Stimulated activated naive CD4-positive, alpha-beta T cell treated with Interleukin-2 at 50 U/mL for 16 hours (primary cell): ENCODE data around the gene JPH4.
"Not testable (repeated sequence)": the region's sequence is repeated elsewhere in the genome, so short reads cannot be mapped to it uniquely, and the experiment has no call there.

Experiments
- DNase-seq: peaks from one replicate; lab custom pipeline; 2025; lab: John Stamatoyannopoulos, UW

Gene JPH4

DNA sequence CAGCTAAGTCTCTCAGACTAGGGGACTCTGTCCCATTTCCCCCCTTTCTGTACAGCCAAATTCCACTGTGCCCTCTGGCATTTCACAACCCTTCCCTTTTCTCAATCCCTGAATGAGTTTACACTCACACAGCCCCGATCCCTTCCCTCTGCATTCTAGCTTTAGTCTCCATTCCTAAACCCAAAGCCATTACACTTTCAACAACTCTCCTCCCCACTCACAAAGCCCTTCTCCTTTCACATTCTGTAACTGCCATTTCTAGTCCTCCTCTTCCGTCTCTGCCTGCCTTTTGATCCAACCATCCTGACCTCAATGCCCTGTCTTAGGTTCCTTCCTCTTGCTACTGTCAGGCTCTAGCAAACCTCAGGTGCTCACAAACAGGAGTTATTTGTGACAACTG, 30.7 kb downstream of the JPH4 start:
- DNase-seq = no peak

DNA sequence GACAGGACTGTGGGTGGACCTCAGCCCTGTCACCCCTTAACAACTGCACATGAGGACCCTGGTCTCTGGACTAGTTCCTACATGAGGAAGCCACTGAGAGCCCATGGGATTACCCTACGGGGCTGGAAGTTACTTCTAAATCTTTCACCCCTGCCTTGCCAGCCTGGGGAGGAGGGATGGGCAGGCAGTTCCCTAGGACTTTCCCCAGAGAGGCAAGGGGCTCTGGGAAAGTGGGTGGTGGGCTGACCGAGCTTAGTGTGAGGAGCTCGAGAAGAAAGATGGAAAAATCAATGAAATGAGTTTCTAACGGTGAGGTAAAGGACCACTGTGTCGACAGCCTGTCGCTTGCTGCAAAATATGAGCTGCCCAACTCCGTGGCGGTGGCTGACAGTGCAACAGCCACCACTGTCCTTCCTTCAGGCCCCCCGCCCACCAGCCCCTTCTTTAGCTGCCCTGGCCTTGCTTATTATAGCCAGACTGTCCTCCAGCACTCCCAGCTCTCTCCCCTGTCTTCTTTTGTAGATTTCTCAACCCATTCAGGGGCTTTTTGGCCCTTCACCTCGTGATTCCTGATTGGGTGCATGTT, 32.0 kb downstream of the JPH4 start:
- DNase-seq = no peak

DNA sequence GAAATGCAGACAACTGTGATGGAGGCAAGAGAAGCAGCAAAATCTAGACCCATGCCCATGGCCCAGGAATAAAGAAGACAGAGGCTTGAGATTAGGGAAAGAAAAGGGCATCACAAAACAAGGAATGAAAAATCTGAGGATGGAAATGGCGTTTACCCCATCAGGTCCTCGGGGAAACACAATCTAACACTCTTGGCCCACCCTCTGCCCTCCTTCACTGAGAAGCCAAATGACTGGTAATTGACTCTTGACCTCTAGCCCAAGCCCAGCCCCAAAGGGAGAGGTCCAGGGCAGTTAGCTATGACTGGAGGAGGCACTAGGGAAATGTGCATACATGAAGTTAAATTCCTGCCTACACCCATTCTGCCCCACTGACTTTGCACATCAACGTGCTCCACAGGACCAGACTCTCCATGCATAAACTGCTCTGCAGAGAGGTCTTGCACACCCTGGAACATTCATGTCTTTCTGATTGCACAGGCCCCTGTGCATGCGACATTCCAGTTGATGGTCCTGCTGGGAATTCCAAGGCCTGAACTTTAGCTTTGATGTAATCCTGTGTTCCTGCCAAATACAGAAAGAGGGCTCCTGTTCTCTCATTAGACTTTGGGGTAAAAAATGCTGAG, 32.7 kb downstream of the JPH4 start:
- no peak for DNase-seq

DNA sequence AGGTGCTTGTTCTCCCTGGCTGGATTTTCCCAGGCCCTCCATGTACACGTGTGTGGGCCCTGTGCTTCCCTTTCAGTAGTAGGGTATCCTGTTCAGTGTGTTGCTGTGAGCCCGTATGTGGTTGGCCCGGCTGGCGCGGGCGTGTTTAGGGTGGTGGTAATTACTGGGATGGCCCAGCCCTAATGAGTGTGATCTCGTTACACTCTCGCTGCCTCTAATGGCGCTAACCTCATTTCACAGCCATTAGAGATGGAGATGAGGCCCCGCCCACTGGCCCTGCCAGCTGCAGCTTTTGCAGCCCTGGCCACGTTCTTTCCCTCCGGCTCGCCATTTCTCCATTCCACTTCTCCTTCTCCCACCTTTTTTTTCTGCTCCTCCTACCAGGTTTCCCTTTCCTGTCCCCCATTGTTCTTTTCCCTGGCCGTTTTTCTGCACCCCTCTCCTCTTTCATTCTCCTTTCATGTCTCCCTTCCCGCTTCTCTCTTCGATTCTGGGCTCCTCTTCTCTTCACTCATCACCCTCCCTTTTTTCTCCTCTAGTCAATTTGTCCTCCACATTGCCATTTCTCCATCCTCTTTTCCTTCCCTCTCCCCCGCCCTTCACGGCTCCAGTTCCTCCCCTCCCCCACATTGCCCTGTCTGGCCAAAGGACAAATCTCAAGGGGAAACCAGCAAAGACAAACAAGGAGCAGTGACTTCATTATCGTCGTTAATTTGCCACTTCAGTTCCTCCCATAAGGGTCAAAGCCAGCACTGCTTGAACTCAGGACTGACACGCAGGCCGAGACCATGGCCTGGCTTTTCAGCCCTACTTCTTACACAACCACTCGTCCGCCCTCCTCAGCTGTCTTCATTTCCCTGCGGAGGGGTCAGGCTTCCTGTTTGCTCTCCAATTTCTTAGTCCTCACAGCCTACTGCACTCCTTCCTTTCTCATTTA, 33.8 kb downstream of the JPH4 start:
- DNase-seq = no peak

DNA sequence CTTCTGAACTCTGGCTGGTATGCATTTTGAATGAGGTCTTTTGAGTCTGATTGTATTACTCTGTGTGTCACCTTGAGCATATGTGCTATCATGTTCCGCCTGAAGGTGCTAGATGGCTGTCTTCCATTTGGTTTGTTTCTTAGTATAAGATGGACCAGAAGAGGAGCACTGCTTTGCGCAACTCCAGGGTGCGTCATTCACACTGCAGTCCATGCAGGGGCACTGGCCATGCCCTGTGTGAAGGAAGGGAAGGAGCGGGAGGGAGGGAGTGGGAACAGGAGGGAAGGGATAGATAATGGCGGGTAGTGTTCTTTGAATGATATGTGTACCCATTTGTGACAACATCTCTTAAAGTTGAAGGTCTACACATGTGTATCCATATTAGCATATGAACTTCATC, 35.2 kb downstream of the JPH4 start:
- no peak for DNase-seq

DNA sequence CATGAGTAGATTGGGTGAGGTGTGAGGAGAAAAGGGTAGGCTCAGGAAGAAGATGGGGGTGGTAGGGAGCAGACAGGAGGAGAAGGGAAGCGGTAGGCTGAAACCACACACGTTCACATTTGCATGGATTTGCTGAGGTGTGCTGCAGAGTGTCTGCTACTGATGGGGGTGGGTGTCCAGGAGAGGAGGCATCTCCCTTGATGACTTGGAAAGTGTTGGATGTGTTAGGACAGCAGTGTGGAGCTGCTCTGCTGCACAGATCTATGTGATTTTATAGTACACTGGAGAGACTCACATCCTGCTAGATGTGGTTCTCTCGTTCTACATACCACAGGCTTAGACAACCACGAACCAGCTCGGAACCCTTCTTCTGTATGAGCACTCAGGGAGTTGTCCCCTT, 36.3 kb downstream of the JPH4 start:
- DNase-seq = no peak

DNA sequence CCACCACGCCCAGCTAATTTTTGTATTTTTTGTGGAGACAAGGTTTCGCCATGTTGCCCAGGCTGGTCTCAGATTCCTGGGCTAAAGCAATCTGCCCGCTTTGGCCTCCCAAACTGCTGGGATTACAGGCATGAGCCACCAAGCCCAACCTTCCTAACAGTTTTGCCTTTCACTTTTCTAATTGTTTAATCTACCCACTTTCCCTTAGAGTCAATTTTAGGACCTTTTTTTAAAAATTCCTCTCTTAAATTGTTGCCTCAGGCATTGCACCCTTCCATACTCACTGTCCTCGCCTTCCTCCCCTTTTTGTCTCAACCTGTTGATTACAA, 38.5 kb downstream of the JPH4 start:
- DNase-seq = no peak

DNA sequence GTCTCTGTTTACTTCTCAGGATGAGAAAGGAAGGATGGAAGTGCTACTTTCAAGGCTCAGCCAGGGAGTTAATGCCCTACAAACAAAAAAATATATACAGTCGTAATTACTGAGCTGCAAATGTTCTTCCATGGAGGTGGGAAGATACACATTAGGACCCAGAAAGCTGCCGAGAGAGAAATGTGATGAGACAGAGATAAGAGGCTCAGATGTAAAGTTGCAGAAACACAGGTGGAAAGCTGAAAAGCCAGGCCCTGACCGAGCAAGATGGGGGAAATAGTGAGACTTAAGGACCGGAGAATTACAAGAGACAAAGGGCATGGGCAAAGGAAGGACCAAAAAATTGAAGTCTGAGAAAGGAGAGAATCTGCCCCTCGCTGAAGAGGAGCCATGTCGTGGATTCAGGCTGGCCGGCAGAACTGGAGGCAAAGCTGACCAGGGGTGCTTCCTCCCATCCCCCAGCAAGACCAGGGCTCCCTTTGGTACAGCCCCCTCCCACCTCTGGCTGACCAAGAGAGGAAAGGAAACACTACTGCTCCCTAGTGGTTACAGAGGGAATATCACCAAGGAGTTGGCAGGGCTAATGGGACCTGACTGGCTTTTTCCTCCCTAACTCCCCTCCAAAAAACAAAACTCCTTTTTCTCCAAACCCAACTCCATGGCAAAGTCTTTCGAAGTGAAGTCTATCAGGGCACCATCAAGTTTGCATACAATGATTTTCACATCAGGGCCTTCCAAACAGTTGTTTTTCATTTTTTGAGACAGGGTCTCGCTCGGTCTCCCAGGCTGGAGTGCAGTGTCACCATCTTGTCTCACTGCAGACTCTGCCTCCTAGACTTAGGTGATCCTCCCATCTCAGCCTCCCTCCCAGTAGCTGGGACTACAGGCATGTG, 39.1 kb downstream of the JPH4 start:
- no peak for DNase-seq

DNA sequence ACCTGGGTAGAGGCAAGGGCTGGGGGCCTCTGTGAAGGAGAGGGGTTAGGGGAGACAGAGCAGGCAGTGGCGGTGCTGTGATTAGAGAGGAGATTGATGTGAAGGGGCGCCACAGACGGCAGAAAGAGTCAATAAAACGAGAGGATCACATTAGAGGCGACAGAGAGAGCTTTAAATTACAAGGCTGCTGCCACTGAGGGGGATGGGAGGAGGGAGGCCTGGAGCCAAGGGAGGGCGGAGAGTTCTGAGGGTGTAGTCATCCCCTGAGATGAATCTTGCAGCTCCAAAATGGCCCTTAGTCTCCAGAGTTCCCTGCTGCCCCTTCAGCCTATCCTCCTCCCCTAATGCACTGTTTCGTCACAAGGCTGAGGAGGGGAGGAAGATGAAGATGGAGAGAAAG, 39.8 kb downstream of the JPH4 start:
- DNase-seq = no peak

DNA sequence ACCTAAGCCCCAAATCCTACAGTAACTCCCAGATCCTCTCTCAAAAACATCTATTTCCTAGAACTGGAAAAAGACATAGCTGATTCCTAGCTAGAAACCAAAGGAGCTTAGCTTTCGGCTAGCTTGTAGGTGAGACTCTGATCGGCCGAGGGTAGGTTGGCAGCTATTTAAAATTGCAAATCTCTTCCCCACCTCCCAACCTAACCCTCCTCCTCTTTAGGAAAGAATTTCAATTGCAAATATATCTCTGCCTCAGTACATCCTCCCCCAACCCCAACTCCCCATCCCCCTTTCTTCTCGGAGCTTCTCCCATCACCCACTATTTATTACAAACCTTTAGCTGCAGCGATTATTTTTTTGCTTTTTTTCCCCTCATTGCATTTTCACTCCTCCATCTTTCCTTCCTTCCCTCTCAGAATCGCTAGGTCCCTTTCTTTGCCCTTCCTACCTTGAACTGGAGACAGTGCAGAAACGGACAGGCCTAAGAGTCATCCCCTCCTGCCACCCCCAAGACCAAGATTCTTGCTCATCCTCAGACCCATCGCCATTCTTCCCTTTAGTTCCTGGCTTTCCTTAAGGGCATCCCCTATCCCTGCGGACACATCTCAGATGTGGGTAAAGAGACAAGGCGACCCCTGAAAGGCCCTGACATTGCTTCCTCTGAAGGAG, 40.4 kb downstream of the JPH4 start:
- DNase-seq = no peak

DNA sequence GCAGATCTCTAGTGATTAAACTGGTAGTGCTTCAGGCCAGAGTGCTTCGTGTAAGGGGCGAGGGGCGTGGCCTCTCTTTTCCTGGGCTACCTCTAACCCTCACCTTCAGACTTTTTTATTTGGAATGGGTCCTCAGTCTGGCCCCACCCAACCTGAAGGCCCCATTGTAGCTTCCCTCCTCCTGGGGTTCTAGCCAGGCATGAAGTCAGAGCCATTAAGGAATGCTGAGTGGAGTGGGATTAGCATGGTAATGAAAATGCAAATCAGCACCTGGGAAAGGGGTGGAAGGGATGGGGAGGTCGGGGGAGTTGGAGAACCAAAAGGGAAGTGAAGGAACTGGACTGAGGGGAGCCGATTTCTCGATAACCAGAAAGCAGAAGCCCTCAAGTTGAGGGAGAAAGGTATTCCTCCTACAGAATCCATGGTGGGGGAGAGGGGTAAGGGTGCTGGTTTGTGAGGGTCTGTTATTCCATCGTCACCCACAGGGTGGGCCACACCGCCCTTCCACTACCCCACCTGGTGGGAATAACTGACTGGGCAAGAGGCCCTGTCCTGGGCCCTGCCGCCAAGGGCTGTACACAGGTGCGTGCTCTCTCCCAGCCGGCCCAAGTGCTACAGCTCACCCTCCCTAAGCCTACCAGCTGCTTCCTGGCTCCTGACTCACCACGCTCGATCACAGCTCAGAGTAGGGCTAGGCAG, 41.1 kb downstream of the JPH4 start:
- DNase-seq = no peak

DNA sequence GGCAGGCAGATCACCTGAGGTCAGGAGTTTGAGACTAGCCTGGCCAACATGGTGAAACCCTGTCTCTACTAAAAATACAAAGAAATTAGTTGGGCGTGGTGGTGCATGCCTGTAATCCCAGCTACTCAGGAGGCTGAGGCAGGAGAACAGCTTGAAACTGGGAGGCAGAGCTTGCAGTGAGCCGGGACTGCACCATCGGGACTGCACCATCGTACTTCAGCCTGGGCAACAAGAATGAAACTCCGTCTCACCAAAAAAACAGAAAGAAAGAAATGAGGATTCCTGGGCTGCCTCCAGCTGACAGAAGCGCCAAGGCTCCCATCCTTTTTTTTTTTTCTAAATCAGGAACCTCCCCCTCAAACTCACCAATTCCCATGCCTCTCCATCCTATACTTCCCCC, 41.7 kb downstream of the JPH4 start:
- not testable (repeated sequence) for DNase-seq

DNA sequence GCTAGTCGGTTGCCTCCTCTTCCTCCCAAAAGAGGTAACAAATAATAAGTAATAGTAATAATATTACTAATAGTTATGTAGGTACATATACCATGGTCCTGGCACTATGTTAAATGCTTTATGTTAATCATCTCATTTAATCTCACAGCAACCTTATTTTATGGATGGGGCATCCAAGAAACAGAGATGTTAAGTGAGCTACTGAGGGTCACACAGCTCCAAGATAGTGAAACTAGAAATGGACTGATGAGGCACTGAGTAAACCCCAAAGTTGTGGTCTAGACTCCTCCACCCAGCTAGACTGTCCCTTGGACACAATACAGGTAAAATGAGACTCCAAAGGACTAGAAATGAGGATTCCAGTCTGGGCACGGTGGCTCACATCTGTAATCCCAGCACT, 42.1 kb downstream of the JPH4 start:
- no peak for DNase-seq

DNA sequence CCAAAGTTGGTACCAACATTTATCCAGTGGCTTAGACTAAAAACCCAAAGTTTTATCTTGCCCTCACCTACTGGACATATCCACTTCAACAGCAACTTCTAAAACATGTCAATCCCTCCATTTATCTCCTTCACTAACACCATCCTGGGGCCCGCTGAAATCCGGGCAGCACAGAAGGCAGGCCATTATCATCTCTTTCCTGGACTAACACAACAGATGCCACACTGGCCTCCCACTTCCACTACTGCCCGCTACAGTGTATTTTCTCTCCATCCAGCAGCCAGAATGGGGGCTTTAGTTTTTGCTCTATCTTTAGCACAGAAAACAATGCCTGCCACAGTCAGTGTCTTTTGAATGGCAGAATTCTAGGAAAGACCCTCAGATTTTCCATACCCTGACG, 42.6 kb downstream of the JPH4 start:
- DNase-seq = no peak

DNA sequence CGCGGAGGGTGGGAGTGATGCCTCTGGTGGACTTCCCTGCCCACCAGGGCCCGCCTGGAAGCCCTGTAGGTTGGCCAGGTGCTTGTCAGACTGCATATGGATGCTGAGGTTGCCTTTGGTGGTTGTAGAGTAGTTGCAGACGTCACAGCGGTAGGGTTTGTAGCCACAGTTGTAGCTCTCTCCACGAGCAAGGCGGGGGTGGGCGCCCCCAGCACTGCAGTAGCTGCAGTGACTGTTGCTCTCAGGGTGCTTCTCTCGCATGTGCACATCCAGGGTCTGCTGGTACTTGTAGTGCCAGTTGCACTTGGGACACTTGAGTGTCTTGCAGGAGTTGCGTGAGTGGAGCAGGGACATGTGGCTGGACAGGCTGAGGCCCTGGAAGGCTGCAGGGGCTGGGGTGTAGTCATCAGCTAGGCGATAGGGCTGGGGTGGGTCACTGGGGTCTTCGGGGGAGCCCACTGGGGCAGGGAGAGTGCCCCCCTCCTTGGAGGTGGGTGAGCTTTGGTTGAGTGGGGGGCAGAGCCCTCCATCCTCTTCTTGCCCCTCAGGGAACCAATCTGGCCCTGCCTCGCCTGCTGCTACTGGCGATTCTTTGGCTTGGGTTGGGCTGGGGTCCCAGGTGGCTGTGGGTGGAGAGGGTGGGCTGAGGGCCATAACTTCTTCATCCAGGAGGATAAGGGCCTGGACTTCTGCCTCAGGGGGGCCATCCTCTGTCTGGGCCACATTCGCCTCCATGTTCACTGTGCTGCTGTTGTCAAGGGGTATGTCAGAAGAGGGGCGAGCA, 44.7 kb downstream of the JPH4 start:
- no peak for DNase-seq

DNA sequence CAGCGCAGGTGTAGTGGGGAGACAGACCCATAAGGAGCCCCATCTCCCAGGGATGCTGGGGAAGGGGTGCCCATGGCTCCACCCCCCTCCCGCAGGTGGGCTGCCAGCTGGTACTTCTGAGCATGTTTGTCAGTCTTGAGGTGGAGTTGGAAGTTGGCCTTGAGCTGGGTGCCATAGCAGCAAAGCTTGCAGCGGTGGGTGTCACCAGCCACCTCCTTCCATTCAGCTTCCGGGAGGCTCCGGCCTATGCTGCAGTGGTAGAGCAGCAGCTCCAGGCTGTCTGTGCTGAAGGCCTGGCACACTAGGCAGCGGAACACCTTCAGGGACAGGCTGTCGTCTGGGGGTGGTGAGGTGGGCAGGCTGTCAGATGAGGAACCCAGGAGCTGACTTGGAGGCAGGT, 45.9 kb downstream of the JPH4 start:
- no peak for DNase-seq

DNA sequence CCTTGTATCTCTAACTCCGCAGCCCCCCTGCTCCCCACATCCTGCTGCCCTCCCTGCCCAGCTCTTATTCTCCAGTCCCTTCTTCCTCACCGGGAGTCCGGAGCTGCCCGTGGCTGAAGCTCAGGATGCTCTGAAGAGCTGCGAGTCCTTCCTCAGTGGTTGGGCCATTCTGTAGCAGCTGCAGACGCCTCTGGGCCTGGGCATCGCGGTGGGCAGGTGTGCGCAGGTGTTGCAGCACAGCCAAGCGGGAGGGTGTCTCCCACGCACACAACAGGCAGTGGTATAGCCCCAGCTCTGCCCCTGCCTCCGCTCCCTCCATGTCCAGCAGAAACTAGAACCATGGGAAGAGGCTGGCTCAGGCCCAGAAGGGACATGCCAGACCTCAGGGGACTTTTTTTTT, 47.2 kb downstream of the JPH4 start:
- DNase-seq = no peak

DNA sequence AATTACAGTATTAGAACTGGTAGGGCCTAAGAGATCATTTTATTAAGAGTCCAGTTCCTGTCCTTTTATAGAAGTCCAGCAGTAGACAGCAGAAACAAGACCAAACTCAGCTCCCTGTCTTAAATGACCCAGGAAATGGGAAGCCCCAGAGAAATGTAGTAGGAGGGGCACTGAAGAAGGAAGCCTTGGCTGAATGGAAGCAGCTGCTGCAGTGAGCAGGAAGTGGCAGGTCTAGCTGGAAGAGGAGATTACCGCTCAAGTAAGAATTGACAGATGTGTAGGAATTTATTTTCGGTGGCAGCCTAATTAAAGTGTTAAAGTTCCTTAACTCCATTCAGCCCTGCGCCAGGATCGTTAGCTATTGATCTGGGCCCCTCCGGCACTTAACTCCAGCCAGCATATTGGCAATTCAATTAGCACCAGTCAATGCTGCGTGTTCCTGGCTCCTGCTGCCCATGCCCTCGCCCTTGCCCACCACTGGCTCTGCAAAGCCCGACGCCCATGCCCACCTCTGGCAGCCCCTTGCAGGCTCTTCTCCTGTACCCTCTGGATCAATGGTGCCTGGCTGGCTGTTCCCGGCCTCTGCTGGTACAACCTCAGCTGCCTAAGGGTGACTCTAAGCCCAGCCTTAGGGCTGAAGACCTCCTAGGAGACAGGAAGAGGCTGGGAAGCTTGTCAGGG, 48.1 kb downstream of the JPH4 start:
- DNase-seq = no peak

DNA sequence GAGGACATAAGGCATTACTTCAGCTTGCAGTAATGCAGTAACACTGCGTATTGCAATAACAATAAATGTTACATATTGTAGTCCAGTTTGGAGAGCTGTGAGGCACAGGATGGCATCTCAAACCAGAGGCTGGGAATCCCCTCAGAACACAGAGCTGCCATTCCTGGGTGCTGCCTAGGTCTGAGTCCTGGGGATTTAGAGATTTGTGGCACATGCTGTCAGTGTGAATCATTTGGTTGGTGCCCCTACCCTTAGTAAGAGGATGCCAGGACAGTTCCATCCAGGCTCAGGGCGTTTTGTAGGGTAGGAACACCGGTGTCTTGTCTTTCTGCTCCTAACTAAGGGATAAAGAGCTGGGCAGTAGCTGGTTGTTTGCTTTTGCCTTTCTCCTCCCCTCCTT, 49.6 kb downstream of the JPH4 start:
- no peak for DNase-seq

DNA sequence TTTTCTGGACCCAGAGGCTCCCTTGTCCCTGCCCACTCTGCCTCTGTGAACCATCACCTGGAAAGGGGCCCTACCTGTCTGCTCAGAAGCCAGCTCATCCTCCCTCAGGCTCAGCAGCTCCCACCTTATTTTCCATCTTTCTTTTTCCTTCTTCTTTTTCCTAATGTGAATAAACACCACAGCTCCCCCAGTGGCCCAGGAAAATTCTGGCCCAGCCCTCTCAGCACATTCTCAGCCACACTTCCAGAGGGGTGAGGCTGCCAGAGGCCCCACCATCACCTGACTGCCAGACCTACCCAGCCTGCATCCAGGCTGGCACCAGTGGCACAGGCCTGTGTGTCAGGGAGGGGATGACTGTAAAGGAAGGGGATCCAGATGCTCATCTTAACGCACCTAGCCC, 50.0 kb downstream of the JPH4 start:
- DNase-seq = no peak
